Ecto neural progenitor cell (in vitro differentiated cells): Measurements from ENCODE around the gene SURF2.

Experiments
- DNase-seq: peaks from one replicate; pipeline ENCODE4 v3.0.0-alpha.2; 2018; ENCODE audit warnings: low spot score

SURF2 gene

GRCh38 chr9:133335924-133336811 is 20.2 kb upstream of the SURF2 start, which contains the start of gene SURF6:
TSS of gene SURF6 (minus strand) at chr9:133336188. CDS start at chr9:133336132, 56 bp downstream.
- DNase-seq: peak; percentile 93

GRCh38 chr9:133339641-133340040 is 16.7 kb upstream of the SURF2 start:
- DNase-seq: no peak

- DNase-seq: no peak
These were observed 16.1 kb upstream of the SURF2 start for GRCh38 chr9:133340256-133340655.

- no peak for DNase-seq
These were observed 15.4 kb upstream of the SURF2 start for GRCh38 chr9:133340916-133341315.

GRCh38 chr9:133341369-133342068 is 14.8 kb upstream of the SURF2 start:
- no peak for DNase-seq

- DNase-seq: no peak
These were observed 14.3 kb upstream of the SURF2 start for GRCh38 chr9:133342069-133342406.

- DNase-seq: no peak
These were observed 13.8 kb upstream of the SURF2 start for GRCh38 chr9:133342570-133342969.

- DNase-seq: no peak
These were observed 12.3 kb upstream of the SURF2 start for GRCh38 chr9:133344071-133344470.

GRCh38 chr9:133344979-133345378 is 11.4 kb upstream of the SURF2 start:
- no peak for DNase-seq

- DNase-seq: no peak
These were observed 10.8 kb upstream of the SURF2 start for GRCh38 chr9:133345596-133345995.

- DNase-seq: no peak
These were observed 10.1 kb upstream of the SURF2 start for GRCh38 chr9:133346021-133346785.

GRCh38 chr9:133347515-133347984 is 8.8 kb upstream of the SURF2 start:
- peak; percentile 70 for DNase-seq

- DNase-seq: peak; percentile 94
These were observed 8.2 kb upstream of the SURF2 start, which contains the start of the genes MED22 and RPL7A for GRCh38 chr9:133347985-133348717. TSS of gene MED22 (minus strand) at chr9:133348131. CDS start at chr9:133346662, 1,469 bp downstream. TSS of gene RPL7A (plus strand) at chr9:133348218. CDS start at chr9:133348244, 26 bp downstream.

- DNase-seq: no peak
These were observed 7.4 kb upstream of the SURF2 start for GRCh38 chr9:133348718-133349573.

GRCh38 chr9:133349965-133350616 is 6.3 kb upstream of the SURF2 start:
- DNase-seq: no peak

GRCh38 chr9:133351526-133351907 is 4.8 kb upstream of the SURF2 start:
- DNase-seq: no peak

GRCh38 chr9:133351908-133352634 is 4.3 kb upstream of the SURF2 start:
- peak; percentile 70 for DNase-seq

GRCh38 chr9:133352635-133353340 is 3.6 kb upstream of the SURF2 start:
- no peak for DNase-seq

GRCh38 chr9:133353548-133353947 is 2.8 kb upstream of the SURF2 start:
- DNase-seq: no peak
